ENCODE measurements around the gene TMEM259.
"Not testable (repeated sequence)": the region's sequence is repeated elsewhere in the genome, so short reads cannot be mapped to it uniquely, and the experiment has no call there.

The TMEM259 gene

DNA sequence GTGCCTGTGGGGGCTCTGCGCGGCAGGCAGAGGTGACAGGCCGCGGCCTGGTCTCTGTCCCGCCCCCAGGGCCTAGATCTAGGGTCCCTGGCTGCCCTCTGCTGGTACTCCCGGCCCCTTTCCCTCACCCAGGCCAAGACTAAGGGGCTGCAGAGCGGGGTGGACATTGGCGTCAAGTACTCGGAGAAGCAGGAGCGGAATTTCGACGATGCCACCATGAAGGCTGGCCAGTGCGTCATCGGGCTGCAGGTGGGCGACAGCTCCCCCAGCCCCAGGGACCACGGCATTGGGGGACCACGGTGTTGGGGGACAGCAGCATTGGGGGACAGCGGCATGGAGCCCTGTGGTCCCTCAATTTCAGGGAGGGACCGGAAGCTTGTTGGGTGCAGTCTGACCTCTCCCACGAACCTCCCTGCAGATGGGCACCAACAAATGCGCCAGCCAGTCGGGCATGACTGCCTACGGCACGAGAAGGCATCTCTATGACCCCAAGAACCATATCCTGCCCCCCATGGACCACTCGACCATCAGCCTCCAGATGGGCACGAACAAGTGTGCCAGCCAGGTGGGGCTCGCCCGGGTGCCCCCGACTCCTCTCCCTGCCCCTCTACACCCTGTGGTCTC lies 15.2 kb upstream of the TMEM259 start:
- no peak for DNase-seq (ENCODE audit: extremely low read depth, low read depth)
- TF ChIP-seq, protein P1, sequence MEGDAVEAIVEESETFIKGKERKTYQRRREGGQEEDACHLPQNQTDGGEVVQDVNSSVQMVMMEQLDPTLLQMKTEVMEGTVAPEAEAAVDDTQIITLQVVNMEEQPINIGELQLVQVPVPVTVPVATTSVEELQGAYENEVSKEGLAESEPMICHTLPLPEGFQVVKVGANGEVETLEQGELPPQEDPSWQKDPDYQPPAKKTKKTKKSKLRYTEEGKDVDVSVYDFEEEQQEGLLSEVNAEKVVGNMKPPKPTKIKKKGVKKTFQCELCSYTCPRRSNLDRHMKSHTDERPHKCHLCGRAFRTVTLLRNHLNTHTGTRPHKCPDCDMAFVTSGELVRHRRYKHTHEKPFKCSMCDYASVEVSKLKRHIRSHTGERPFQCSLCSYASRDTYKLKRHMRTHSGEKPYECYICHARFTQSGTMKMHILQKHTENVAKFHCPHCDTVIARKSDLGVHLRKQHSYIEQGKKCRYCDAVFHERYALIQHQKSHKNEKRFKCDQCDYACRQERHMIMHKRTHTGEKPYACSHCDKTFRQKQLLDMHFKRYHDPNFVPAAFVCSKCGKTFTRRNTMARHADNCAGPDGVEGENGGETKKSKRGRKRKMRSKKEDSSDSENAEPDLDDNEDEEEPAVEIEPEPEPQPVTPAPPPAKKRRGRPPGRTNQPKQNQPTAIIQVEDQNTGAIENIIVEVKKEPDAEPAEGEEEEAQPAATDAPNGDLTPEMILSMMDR (IDR thresholded peaks at IDR 0.05; ENCODE audit: low read depth, low read length): no peak; the same call in 1 of the 2 replicates

DNA sequence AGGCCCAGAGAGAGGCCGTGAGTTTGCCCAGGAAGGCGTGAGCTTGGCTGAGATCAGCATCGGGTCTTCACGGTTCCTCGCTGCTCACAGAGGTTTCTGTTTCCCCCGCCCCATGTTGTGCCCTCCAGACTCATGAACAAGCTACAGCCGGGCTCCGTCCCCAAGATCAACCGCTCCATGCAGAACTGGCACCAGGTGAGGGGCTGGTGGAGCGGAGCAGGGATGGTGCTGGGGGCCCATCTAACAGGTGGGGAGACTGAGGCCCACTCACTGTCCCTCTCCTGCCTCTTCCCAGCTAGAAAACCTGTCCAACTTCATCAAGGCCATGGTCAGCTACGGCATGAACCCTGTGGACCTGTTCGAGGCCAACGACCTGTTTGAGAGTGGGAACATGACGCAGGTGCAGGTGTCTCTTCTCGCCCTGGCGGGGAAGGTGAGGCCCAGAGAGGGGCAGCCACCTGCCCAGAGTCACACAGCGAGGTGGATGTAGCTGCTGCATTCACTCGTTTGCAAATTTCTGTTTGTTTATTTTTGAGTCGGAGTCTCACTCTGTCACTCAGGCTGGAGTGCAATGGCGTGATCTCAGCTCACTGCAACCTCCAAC lies 11.4 kb upstream of the TMEM259 start:
- TF ChIP-seq, protein P1 (IDR thresholded peaks at IDR 0.05; ENCODE audit: low read depth, low read length): no peak
- no peak for DNase-seq (ENCODE audit: extremely low read depth, low read depth)

DNA sequence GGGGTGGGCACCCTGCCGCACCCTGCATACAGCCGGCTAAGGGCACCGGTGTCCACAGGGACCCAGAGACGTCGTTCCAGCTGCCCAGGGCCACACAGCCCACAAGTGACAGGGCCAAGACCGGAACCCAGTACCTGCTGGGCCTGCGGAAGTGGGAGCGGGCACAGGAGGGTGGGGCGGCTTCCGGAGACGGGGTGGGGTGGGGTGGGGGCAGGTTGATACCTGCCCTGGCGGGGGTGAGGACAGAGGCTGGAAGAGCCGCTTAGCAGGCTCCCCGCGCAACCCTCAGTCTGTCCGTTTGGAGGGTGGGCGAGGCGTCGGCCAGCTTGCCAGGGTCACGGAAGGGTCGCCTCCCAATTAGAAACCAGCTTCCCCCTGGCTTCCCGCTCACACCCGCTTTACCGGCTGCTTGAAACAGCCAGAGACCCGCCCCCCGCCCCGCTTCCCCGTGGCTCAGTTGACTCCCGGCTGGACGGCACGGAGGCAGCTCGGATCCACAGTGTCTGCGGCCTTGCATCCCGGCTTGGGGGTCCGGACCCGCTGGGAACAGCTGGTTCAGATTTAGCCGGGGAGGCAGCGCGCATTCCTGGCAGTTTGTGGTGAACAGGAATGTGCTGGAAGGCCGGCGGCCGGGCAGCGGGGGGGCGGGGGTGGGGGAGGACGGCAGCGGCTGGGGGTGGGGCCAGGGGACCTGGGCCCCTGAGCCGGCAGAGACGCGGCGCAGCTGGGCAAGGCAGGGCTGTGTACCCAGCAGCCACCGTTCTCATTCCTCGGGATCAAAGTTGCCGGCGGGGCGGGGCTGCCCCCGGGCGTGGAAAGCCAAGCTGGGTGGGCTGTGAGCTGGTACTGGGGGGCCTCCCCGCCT lies 7.4 kb upstream of the TMEM259 start:
- TF ChIP-seq, protein P1 (IDR thresholded peaks at IDR 0.05; ENCODE audit: low read depth, low read length): no peak
- peak; percentile 94 for DNase-seq (ENCODE audit: extremely low read depth, low read depth)

DNA sequence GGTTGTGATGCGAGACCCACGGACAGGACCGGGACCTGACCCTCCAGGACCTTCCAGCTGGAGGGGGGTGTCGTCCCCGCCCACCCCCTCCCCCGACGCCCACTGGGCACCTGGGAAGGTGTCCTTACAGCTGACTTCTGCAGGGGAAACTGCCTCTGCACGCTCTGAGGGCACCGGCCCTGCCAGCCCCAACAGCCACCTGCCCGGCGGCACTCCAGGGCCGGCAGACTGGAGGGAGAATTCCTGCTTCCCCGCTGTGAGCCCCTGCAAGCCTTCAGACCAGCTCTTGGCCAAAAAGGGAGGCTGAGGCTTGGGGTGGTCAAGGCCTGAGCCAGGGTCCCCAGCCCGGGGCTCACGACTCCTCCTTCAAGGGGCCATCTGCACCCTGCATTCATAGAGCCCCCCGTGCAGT lies 6.7 kb upstream of the TMEM259 start:
- DNase-seq (ENCODE audit: extremely low read depth, low read depth): no peak

DNA sequence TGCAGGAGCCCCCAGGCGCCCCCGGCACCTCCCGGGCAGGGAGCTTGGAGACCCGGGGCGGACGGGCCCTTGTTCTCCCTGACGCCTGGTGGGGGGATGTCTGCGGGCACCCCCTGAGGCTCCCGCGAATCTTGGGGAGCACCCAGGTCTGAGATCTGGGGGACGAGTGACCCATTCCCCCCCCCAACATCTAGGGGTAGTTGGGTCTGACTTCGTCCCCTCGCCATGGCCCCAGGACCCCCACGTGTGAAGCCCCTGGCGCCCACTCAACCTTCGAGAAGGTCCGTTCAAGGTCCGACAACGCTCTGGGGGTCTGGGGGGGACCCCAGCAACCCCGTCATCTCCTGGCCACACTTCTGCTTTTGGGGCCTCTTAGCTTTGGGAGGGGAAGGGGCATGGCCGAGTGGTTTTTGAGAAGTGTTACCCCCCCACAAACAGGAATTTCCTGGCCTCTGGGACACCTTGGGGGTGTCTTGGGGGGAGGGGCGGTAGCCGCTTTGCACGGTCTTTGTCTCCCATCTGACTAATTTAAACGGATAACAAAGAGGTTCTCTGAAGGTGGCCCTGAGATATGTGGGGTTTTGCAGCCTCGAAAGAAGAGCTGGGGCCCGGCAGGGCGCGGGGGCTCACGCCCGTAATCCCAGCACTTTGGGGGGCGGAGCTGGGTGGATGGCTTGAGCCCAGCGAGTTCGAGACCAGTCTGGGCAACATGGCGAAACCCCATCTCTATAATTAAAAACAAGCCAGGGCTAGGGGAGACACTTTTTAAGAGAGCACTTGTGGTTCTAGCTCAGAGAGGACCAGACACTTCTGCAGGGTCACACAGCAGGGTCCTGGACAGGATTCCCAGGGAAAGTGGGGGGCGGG lies 6.1 kb upstream of the TMEM259 start:
- DNase-seq (ENCODE audit: extremely low read depth, low read depth): no peak
- TF ChIP-seq, protein P1 (IDR thresholded peaks at IDR 0.05; ENCODE audit: low read depth, low read length): no peak

More for the DNA sequence above, 6.7 kb upstream of the TMEM259 start:
- TF ChIP-seq, protein P1 (IDR thresholded peaks at IDR 0.05; ENCODE audit: low read depth, low read length): no peak

DNA sequence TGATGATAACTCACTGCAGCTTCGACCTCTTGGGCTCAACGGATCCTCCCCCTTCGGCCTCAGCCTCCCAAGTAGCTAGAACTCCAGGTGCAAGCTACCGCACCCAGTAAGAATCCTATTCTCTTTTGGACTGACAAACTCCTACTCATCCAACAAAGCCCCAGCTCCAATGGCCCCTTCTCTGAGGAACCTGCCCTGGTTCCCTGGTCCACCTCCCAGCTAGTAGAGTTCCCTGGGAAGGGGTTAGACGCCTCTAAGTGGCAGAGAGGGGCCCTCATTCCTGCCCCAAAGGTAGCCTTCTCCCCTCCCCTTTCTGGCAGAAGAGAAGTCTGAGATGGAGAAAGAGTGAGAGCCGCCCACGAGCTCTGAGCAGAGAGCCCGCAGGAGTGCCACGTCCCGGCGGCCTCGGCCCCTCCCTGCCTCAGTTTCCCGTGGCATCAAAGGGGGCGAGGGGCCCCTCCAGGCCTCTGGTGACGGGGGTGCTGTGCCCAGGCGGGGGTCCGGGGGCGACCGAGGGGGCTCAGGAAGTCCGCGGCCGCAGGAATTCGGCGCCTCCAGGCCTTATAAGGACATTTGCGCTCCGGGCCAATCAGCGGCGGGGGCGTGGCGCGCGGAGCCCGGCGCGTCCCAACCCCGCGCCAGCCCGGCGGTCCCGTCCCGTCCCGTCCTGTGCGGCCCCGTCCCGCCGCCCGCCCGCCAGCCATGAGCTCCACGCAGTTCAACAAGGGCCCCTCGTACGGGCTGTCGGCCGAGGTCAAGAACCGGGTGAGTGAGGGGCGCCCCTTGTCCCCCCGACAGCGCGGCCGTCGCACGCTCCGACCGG lies 5.2 kb upstream of the TMEM259 start, which contains the start of gene CNN2:
TSS of gene CNN2 (plus strand) at position 649 of the 823 bp plus-strand sequence. CDS start at position 703, 54 bp downstream.
- no peak for DNase-seq (ENCODE audit: extremely low read depth, low read depth)
- TF ChIP-seq, protein P1 (IDR thresholded peaks at IDR 0.05; ENCODE audit: low read depth, low read length): no peak

DNA sequence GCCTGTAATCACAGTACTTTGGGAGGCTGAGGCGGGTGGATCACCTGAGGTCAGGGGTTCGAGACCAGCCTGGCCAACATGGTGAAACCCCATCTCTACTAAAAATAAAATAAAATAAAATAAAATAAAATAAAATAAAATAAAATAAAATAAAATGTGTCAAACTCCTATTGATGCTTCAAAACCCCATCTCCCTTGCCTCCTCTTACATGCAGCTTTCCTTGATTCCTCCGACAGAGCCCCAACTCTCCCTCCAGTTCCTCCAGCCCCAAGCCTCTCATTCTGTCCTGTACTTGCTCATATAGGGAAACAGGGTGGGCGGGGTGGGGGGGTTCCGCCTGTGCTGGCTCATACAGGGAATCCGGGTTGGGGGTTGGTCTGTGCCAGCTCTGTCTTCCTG lies 4.2 kb upstream of the TMEM259 start:
- not testable (repeated sequence) for DNase-seq (ENCODE audit: extremely low read depth, low read depth)

DNA sequence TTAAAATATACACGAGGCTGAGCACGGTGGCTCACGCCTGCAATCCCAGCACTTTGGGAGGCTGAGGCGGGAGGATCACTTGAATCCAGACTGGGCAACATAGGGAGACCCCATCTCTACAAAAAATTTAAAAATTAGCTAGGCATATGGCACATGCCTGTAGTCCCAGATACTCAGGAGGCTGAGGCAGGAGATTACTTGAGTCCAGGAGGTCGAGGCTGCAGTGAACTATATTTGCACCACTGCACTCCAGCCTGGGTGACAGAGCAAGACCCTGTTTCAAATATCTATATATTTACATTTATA lies 2.9 kb upstream of the TMEM259 start:
- DNase-seq (ENCODE audit: extremely low read depth, low read depth): not testable (repeated sequence)
